Spleen (tissue), 7 donors: ENCODE results near the gene DNAH14.

Experiments used
- CTCF ChIP-seq, 11 experiments: fragments of 200-600 bp in 7 of 11; fragments of 450-650 bp in 4 of 11; sonication (generic) in 4 of 11; IDR thresholded peaks in 8 of 11; conservative IDR thresholded peaks in 3 of 11; 1 replicate in 7 of 11; 2 replicates in 4 of 11; pipeline versions ENCODE4 v1.4.0 to v1.8.0; 2016 to 2021; ENCODE audit warnings: antibody characterized with exemption in 11 of 11, inconsistent platforms in 4 of 11, mild to moderate bottlenecking in 1 of 11
- POLR2A ChIP-seq, 3 donors: fragments of 450-650 bp; IDR thresholded peaks; one replicate each; pipeline ENCODE4 v1.5.1; 2017; ENCODE audit warnings: antibody characterized with exemption in 3 of 3, mild to moderate bottlenecking in 1 of 3
- POLR2AphosphoS5 ChIP-seq, 3 donors: sonication (generic); formaldehyde crosslinking; IDR thresholded peaks; one replicate each; pipeline ENCODE4 v1.5.1; 2017; ENCODE audit warnings: antibody characterized with exemption in 3 of 3
- donor health status: DM: no; HTN: no; CAD: no; lungs with moderate emphysema.
- donor health status: DM: no; HTN: no; CAD: no.
- donor health status: DM: no; HTN: no; CAD: no.

GRCh38 chr1:225435076-225435475 lies 505.6 kb downstream of the DNAH14 start:
- TF ChIP-seq CTCF (IDR thresholded peaks at IDR 0.05 in 8 of 11, conservative IDR thresholded peaks at IDR 0.05 in 3 of 11) (no peak), POLR2A (IDR thresholded peaks at IDR 0.05) (no peak), POLR2AphosphoS5 (IDR thresholded peaks at IDR 0.05) (no peak)
